ENCODE results near the gene TMEM72.

DNA sequence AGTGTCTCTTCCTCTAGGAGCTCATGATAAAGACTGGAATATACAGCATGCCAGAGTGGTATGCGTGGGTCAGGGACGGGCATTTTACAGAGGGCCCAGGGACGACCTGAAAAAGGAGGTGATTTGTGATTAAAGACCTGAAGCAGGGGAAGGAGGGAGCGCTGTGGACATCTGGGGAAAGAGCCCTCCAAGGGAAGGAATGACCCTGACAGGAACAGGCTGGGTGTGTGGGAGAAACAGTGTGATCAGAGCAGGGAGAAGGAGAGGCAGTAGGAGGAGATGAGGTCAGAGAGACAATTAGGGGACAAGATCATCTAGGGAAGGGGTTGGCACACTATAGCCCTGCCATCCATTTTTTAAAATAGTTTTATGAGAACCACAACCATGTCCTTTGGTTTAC, 45.1 kb downstream of the TMEM72 start:
- TF ChIP-seq PPARA (CRISPR knock-in tag; IDR thresholded peaks at IDR 0.05; ENCODE audit: borderline replicate concordance) (no peak), ZFP30 (CRISPR knock-in tag; IDR thresholded peaks at IDR 0.05) (no peak), TOX (CRISPR knock-in tag; IDR thresholded peaks at IDR 0.05; ENCODE audit: borderline replicate concordance) (no peak), ZNF8 (CRISPR knock-in tag; IDR thresholded peaks at IDR 0.05) (no peak), ESRRG (CRISPR knock-in tag; IDR thresholded peaks at IDR 0.05) (no peak), OSR1 (CRISPR knock-in tag; IDR thresholded peaks at IDR 0.05) (no peak), PATZ1 (CRISPR knock-in tag; IDR thresholded peaks at IDR 0.05; ENCODE audit: borderline replicate concordance) (no peak), RARB (CRISPR knock-in tag; IDR thresholded peaks at IDR 0.05) (no peak), ISL1 (CRISPR knock-in tag; IDR thresholded peaks at IDR 0.05) (no peak), ARNTL (CRISPR knock-in tag; IDR thresholded peaks at IDR 0.05; ENCODE audit: borderline replicate concordance, low read depth) (no peak), ZC3H10 (CRISPR knock-in tag; IDR thresholded peaks at IDR 0.05) (no peak), GLIS3 (CRISPR knock-in tag; IDR thresholded peaks at IDR 0.05) (no peak)
- TF ChIP-seq, protein P1, sequence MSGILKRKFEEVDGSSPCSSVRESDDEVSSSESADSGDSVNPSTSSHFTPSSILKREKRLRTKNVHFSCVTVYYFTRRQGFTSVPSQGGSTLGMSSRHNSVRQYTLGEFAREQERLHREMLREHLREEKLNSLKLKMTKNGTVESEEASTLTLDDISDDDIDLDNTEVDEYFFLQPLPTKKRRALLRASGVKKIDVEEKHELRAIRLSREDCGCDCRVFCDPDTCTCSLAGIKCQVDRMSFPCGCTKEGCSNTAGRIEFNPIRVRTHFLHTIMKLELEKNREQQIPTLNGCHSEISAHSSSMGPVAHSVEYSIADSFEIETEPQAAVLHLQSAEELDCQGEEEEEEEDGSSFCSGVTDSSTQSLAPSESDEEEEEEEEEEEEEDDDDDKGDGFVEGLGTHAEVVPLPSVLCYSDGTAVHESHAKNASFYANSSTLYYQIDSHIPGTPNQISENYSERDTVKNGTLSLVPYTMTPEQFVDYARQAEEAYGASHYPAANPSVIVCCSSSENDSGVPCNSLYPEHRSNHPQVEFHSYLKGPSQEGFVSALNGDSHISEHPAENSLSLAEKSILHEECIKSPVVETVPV (CRISPR knock-in tag; IDR thresholded peaks at IDR 0.05): no peak
- TF ChIP-seq, protein P2, sequence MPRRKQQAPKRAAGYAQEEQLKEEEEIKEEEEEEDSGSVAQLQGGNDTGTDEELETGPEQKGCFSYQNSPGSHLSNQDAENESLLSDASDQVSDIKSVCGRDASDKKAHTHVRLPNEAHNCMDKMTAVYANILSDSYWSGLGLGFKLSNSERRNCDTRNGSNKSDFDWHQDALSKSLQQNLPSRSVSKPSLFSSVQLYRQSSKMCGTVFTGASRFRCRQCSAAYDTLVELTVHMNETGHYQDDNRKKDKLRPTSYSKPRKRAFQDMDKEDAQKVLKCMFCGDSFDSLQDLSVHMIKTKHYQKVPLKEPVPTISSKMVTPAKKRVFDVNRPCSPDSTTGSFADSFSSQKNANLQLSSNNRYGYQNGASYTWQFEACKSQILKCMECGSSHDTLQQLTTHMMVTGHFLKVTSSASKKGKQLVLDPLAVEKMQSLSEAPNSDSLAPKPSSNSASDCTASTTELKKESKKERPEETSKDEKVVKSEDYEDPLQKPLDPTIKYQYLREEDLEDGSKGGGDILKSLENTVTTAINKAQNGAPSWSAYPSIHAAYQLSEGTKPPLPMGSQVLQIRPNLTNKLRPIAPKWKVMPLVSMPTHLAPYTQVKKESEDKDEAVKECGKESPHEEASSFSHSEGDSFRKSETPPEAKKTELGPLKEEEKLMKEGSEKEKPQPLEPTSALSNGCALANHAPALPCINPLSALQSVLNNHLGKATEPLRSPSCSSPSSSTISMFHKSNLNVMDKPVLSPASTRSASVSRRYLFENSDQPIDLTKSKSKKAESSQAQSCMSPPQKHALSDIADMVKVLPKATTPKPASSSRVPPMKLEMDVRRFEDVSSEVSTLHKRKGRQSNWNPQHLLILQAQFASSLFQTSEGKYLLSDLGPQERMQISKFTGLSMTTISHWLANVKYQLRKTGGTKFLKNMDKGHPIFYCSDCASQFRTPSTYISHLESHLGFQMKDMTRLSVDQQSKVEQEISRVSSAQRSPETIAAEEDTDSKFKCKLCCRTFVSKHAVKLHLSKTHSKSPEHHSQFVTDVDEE (CRISPR knock-in tag; IDR thresholded peaks at IDR 0.05): no peak

All from SK-N-SH treated with all-trans-retinoic acid at 6 μM for 48 hours (cell line).